Measurements from ENCODE around the gene FHL3.
"Not testable (repeated sequence)": the region's sequence is repeated elsewhere in the genome, so short reads cannot be mapped to it uniquely, and the experiment has no call there.

Gene FHL3

GRCh38 chr1:37999430-38000232 lies 5.7 kb downstream of the FHL3 start:
- intact Hi-C loops (cut with DNase I), result no loop called here
- DNase-seq, result peak in 6 of 42 donors; percentile 34 to 51 (median 41)

- intact Hi-C loops (cut with DNase I), result no loop called here
- no peak for DNase-seq
These were observed 6.3 kb downstream of the FHL3 start for GRCh38 chr1:37998913-37999429.

GRCh38 chr1:37998089-37998808 lies 7.1 kb downstream of the FHL3 start:
- DNase-seq, result no peak
- intact Hi-C loops (cut with DNase I), result no loop called here

GRCh38 chr1:37997256-37998088 lies 7.8 kb downstream of the FHL3 start:
- intact Hi-C loops (cut with DNase I), result no loop called here
- DNase-seq, result no peak

- intact Hi-C loops (cut with DNase I), result no loop called here
- DNase-seq, result peak in 11 of 42 donors; percentile 21 to 64 (median 43)
These were observed 9.5 kb downstream of the FHL3 start for GRCh38 chr1:37995751-37996345.

GRCh38 chr1:37994886-37995566 lies 10.3 kb downstream of the FHL3 start:
- intact Hi-C loops (cut with DNase I), result no loop called here
- no peak for DNase-seq

GRCh38 chr1:37989361-37989930 lies 15.9 kb downstream of the FHL3 start:
- intact Hi-C loops (cut with DNase I), result no loop called here
- DNase-seq, result peak in 14 of 42 donors; percentile 22 to 54 (median 36)

GRCh38 chr1:37987679-37988078 lies 17.6 kb downstream of the FHL3 start:
- no peak for DNase-seq
- intact Hi-C loops (cut with DNase I), result no loop called here

GRCh38 chr1:37983546-37983945 lies 21.8 kb downstream of the FHL3 start:
- DNase-seq, result no peak
- intact Hi-C loops (cut with DNase I), result no loop called here

GRCh38 chr1:37978541-37978940 lies 26.8 kb downstream of the FHL3 start:
- intact Hi-C loops (cut with DNase I), result no loop called here

GRCh38 chr1:37975083-37975482 lies 30.2 kb downstream of the FHL3 start:
- intact Hi-C loops (cut with DNase I), result not testable (repeated sequence)
- DNase-seq, result peak in 16 of 42 donors; percentile 20 to 59 (median 39)

More at GRCh38 chr1:37978541-37978940, 26.8 kb downstream of the FHL3 start:
- DNase-seq, result no peak

GRCh38 chr1:37974567-37974966 lies 30.7 kb downstream of the FHL3 start:
- no peak for DNase-seq
- intact Hi-C loops (cut with DNase I), result no loop called here

GRCh38 chr1:37973684-37974083 lies 31.6 kb downstream of the FHL3 start:
- DNase-seq; intact Hi-C loops (cut with DNase I): not testable (repeated sequence)

- no peak for DNase-seq
- intact Hi-C loops (cut with DNase I), result no loop called here
These were observed 40.0 kb downstream of the FHL3 start for GRCh38 chr1:37965301-37965700.

- DNase-seq; intact Hi-C loops (cut with DNase I): not testable (repeated sequence)
These were observed 41.2 kb downstream of the FHL3 start for GRCh38 chr1:37964106-37964505.

GRCh38 chr1:37958690-37959089 lies 46.6 kb downstream of the FHL3 start:
- no peak for DNase-seq
- intact Hi-C loops (cut with DNase I), result no loop called here

GRCh38 chr1:37955685-37956084 lies 49.6 kb downstream of the FHL3 start:
- DNase-seq, result peak in 1 of 42 donors; percentile 5
- intact Hi-C loops (cut with DNase I), result no loop called here
